SU-DHL-6 (cell line): ENCODE data around the gene TTLL1.

Experiments
- H2AFZ ChIP-seq: fragments of 200-600 bp; sonication (generic); 2 replicates; pipeline ENCODE4 v1.6.1; 2014; ENCODE audit warnings: low read depth, mild to moderate bottlenecking, moderate library complexity, mixed read lengths, antibody characterized with exemption, low read length; ENCODE audit not compliant: severe bottlenecking
- H3F3A ChIP-seq: fragments of 200-600 bp; shearing (Covaris generic); 2 replicates; pipeline ENCODE4 v1.6.0; 2016; ENCODE audit warnings: antibody characterized with exemption, mild to moderate bottlenecking; ENCODE audit not compliant: insufficient read depth
- H3K27ac ChIP-seq: fragments of 200-600 bp; sonication (generic); 2 replicates; pipeline ENCODE4 v1.5.1; 2016; ENCODE audit warnings: low read depth, mild to moderate bottlenecking, low read length, moderate library complexity, mixed read lengths
- H3K27me3 ChIP-seq: fragments of 200-600 bp; sonication (generic), shearing (Covaris generic); 2 replicates; pipeline ENCODE4 v1.6.0; 2014; ENCODE audit warnings: mild to moderate bottlenecking, low read length
- H3K36me3 ChIP-seq: fragments of 200-600 bp; sonication (generic); 2 replicates; pipeline ENCODE4 v1.6.1; 2014; ENCODE audit warnings: mild to moderate bottlenecking, low read length, mixed read lengths
- H3K4me2 ChIP-seq: fragments of 300-600, 200-600 bp; shearing (Covaris generic), sonication (generic); 2 replicates; pipeline ENCODE4 v1.6.0; 2014; ENCODE audit warnings: low read length, low read depth, mild to moderate bottlenecking; ENCODE audit not compliant: poor library complexity, severe bottlenecking
- H3K4me3 ChIP-seq: fragments of 200-600 bp; sonication (generic); 2 replicates; pipeline ENCODE4 v1.5.1; 2014; ENCODE audit warnings: antibody characterized with exemption, low read length, mild to moderate bottlenecking, mixed read lengths; ENCODE audit not compliant: insufficient read depth, poor library complexity, severe bottlenecking
- H3K79me2 ChIP-seq: fragments of 200-600 bp; sonication (generic); 2 replicates; pipeline ENCODE4 v1.6.1; 2014; ENCODE audit warnings: mild to moderate bottlenecking, low read length, moderate library complexity; ENCODE audit not compliant: insufficient read depth
- H3K9ac ChIP-seq: fragments of 200-600 bp; sonication (generic); 2 replicates; pipeline ENCODE4 v1.7.0; 2014; ENCODE audit warnings: mild to moderate bottlenecking, low read length
- H3K9me2 ChIP-seq: fragments of 200-600 bp; sonication (generic); replicated peaks from 2 replicates; pipeline ENCODE4 v1.6.1; 2014; ENCODE audit warnings: low read length; ENCODE audit not compliant: insufficient read depth
- H3K9me3 ChIP-seq: fragments of 200-600 bp; sonication (generic); 2 replicates; pipeline ENCODE4 v1.6.1; 2014; ENCODE audit warnings: low read length, mixed read lengths; ENCODE audit not compliant: insufficient read depth
- H4K20me1 ChIP-seq: fragments of 200-600 bp; sonication (generic); 2 replicates; pipeline ENCODE4 v1.6.1; 2014; ENCODE audit warnings: low read depth, mild to moderate bottlenecking, antibody characterized with exemption, low read length, moderate library complexity, mixed read lengths
- CTCF ChIP-seq: fragments of 200-600 bp; sonication (generic); IDR thresholded peaks from one replicate; pipeline ENCODE4 v1.5.1; 2017; ENCODE audit warnings: antibody characterized with exemption, mild to moderate bottlenecking, low read length, moderate library complexity; ENCODE audit not compliant: insufficient read depth, poor library complexity, severe bottlenecking
- EZH2phosphoT487 ChIP-seq: fragments of 200-600 bp; sonication (generic), shearing (Covaris generic); conservative IDR thresholded peaks from 2 replicates; pipeline ENCODE4 v1.6.1; 2018; ENCODE audit warnings: mild to moderate bottlenecking, antibody characterized with exemption, low read length, moderate library complexity, mixed read lengths

Gene TTLL1

GRCh38 chr22:43096420-43096819 lies 7.2 kb upstream of the TTLL1 start:
- H3K27ac ChIP-seq, result no peak overlapping the region
- peaks cover 10% of the 10 kb centered on the region; the same call in 1 of the 2 replicates for H3K9me3 ChIP-seq
- no peaks in the 10 kb centered on the region for H3K36me3 ChIP-seq
- no peak overlapping the region for H3K4me3 ChIP-seq
- no peaks in the 10 kb centered on the region for H4K20me1 ChIP-seq
- H3K4me2 ChIP-seq, result no peak overlapping the region
- TF ChIP-seq CTCF (no peak), EZH2phosphoT487 (no peak)
- no peaks in the 10 kb centered on the region for H3K79me2 ChIP-seq
- H3K9me2 ChIP-seq, result no peaks in the 10 kb centered on the region
- no peaks in the 10 kb centered on the region for H3K27me3 ChIP-seq
- 0 out of 2 replicates have a peak, but pooled peaks cover 3% of the 10 kb centered on the region for H3F3A ChIP-seq
- H3K9ac ChIP-seq, result no peak overlapping the region
- no peak overlapping the region for H2AFZ ChIP-seq

GRCh38 chr22:43094551-43094950 lies 5.4 kb upstream of the TTLL1 start:
- Histone ChIP-seq H3K4me3 (no peak overlapping the region), H4K20me1 (no peaks in the 10 kb centered on the region), H3K9ac (no peak overlapping the region), H3K9me3 (peaks cover 10% of the 10 kb centered on the region; the same call in 1 of the 2 replicates), H3K36me3 (no peaks in the 10 kb centered on the region), H3K9me2 (no peaks in the 10 kb centered on the region), H3K79me2 (no peaks in the 10 kb centered on the region), H2AFZ (no peak overlapping the region), H3K27me3 (no peaks in the 10 kb centered on the region), H3K27ac (no peak overlapping the region), H3F3A (peaks cover 11% of the 10 kb centered on the region; the same call in 1 of the 2 replicates), H3K4me2 (no peak overlapping the region)
- TF ChIP-seq EZH2phosphoT487 (no peak), CTCF (no peak)

GRCh38 chr22:43094085-43094484 lies 4.9 kb upstream of the TTLL1 start:
- no peak overlapping the region for H3K9ac ChIP-seq
- H4K20me1 ChIP-seq, result no peaks in the 10 kb centered on the region
- H3K27me3 ChIP-seq, result no peaks in the 10 kb centered on the region
- no peak overlapping the region for H3K4me2 ChIP-seq
- H3K79me2 ChIP-seq, result no peaks in the 10 kb centered on the region
- no peak overlapping the region for H2AFZ ChIP-seq
- H3K4me3 ChIP-seq, result no peak overlapping the region
- no peaks in the 10 kb centered on the region for H3K9me2 ChIP-seq
- no peaks in the 10 kb centered on the region for H3K36me3 ChIP-seq
- H3F3A ChIP-seq, result peaks cover 11% of the 10 kb centered on the region; the same call in 1 of the 2 replicates
- H3K27ac ChIP-seq, result no peak overlapping the region
- peaks cover 10% of the 10 kb centered on the region; the same call in 1 of the 2 replicates for H3K9me3 ChIP-seq
- no peak for TF ChIP-seq CTCF

DNA sequence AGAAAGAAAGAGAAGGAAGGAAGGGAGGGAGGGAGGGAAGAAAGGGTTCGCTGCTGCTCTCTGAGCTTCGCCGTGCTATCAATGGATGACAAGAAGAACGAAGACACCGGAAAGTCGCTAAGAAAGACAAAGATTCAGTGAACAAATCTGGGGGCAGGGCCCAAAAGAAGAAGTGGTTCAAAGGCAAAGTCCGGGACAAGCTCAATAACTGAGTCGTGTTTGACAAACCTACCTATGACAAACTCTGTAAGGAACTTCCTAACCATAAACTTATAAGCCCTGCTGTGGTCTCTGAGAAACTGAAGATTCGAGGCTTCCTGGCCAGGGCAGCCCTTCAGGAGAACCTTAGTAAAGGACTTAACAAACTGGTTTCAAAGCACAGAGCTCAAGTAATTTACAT lies 2.9 kb upstream of the TTLL1 start:
- no peak overlapping the region for H3K27ac ChIP-seq
- no peaks in the 10 kb centered on the region for H3K27me3 ChIP-seq
- peaks cover 9% of the 10 kb centered on the region; the same call in 1 of the 2 replicates for H3K9me3 ChIP-seq
- H3K4me3 ChIP-seq, result no peak overlapping the region
- H3K79me2 ChIP-seq, result no peaks in the 10 kb centered on the region
- TF ChIP-seq CTCF (no peak), EZH2phosphoT487 (no peak)
- no peaks in the 10 kb centered on the region for H3K36me3 ChIP-seq
- no peak overlapping the region for H3K9ac ChIP-seq
- H4K20me1 ChIP-seq, result no peaks in the 10 kb centered on the region
- H3F3A ChIP-seq, result peaks cover 11% of the 10 kb centered on the region; the same call in 1 of the 2 replicates
- no peak overlapping the region for H2AFZ ChIP-seq
- H3K4me2 ChIP-seq, result no peak overlapping the region
- no peaks in the 10 kb centered on the region for H3K9me2 ChIP-seq
